Hepatic stellate cell (primary cell): ENCODE data around the gene CSNK1D.

Source experiments
- DNase-seq: peaks from one replicate; pipeline ENCODE4 v3.0.0; 2011; ENCODE audit warnings: low spot score

Gene CSNK1D

DNA sequence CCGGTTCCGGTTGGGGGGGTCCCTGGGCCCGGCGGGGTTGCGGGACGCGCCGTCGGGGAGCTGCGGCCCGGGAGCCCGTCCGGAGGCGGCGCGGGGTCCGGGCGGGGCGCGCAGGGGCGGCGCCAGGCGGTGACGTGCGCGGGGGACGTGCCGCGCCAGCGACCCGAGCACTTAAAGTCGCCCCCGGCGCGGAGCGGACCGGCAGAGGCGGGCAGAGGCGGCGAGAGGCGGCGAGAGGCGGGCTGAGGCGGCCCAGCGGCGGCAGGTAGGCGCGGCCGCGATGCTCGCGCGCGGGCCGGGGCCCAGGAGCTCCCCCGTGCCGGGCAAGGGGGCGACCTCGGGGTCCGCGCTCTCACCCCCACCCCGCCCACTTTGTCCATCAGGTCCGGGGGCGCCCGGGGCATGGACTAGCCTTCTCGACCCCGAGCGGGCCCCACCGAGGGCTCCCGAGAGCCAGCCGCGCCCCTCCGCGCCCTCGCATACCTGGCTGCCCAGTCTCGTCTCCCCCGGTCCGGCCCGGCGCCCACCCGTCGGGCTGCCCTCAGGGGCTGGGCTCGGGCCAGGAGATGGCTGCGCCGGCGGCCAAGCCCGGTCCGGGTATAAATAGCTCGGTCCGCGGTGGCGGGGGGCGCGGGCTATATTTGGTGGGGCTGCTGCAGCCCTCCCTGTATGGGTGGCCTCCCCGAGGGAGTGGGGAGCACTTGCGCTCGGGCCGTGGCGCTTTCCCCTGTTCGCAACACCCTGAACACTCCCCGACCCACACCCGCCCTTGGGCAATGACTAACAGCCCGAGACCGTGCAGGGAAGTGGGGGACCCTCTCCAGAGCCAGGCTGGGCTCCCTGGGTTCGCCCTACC is 44.4 kb downstream of the CSNK1D start, which contains the start of gene SLC16A3:
Gene SLC16A3, plus strand, starts transcription at position 201 of the 856 bp plus-strand sequence. CDS start 6,967 bp downstream, outside the sequence.
- DNase-seq, result peak; percentile 91

GRCh38 chr17:82228278-82228841 is 45.1 kb downstream of the CSNK1D start:
- no peak for DNase-seq

DNA sequence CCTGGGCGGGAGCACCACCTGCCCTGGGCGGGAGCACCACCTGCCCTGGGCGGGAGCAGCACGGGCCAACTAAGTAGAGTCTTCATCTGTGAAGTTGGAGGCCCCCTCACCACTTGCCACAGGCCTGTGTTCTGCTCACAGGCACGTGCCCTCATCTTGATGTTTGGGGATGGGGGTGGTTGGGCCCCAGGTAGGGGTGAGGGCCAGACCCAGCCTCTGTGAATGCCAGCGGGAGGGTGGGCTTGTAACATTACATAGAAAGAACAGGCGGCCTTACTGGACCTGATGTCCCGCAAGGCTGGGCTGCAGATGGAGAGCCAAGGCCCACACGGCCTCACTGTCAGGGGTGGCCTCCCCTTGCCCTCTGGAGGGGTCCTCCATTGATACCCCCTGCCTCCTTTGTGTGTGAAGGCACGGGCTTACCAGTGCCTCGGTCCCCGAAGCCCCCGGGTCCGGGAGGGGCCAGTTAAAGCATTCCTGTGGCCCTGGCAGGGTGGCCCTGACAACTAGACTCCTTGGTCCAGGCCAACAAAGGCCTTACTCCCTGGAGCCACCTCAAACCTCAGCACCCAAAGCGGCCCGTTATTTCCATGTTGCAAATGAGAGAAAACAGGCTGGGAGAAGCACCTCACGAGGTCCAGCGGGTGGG is 45.7 kb downstream of the CSNK1D start:
- no peak for DNase-seq

DNA sequence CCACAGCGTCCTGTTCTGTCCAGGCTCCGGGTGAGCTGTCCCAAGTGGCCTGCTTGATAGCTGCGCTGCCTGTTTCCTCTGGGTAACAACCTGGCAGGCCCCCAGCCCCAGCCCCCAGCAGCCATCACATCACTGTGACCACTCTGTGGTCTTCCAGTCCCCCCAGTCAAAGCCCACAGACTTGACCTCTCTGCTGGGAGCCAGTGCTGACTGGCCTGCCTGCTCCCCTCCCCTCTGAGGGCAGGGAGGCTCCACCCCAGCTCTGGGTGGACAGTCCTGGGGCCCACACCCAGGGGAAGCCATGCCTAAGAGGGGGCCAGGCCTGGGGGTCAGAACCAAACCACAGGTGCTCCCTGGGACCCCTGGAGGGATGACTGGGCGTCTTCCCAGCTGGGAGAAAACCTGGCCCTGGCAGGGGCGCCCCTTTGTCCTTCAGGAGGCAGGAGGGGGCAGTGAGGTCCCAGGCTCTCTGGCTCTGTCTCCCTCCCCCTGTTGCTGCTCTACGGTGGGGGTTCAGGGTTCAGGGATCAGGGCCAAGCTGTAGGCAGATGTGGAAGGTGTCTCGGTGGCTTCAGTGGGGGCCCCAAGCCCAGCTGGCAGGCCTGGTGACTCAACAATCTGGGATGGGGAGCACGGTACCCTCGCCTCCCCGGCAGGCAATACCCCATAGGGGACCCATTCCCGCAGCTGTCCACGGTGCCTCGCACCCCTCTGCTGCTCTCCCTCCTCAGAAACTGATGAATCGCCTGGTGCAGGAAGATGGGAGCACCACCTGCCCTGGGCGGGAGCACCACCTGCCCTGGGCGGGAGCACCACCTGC is 46.5 kb downstream of the CSNK1D start:
- DNase-seq, result no peak

DNA sequence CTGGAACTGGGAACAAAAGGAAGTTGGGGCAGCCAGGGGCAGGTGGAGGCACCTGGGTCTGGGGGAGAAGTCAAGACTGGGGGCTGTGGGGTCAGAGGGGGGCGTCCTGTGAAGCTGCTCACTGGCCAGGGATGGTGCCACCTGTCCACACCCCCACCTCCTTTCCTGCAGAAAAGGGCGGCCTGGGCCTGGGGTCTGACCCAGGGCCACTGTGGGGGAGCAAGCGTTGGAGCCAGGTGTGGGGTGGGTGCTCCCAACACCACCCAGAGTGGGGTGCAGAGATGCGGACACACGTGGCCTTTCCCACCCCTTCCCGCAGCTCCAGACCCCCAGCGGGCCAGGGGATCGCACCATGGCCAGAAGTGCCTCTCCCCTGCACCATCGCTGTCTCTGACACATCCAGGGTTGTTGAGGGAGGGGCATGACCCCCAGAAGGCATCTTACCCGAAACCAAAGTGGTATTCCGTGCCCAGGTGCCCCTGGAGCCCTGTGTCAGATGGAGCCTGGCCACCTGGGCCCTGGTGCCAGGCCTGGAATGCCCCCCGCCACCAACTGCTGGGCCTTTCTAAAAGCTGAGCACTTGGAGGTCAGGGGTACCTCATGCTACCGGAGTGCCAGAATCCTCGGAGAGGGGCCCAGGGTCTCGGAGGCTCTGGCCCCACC is 47.2 kb downstream of the CSNK1D start:
- no peak for DNase-seq

- no peak for DNase-seq
Measured at GRCh38 chr17:82225368-82226029, 48.0 kb downstream of the CSNK1D start.

DNA sequence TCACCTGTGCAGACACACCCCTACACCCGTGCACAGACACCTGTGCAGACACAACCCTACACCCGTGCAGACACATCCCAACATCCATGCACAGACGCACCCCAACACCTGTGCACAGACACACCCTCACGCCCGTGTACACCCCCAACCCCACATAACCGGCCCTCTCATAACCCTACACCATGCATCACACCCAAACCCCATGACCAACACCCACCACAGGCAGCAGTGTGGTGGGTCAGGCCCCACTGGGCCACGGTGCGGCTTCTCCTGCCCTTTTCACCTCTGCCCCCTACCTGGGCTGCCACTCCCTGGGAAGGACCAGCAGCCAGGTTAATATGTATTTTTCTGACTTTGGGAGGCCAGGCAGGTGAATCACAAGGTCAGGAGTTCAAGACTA is 48.8 kb downstream of the CSNK1D start:
- DNase-seq, result no peak

GRCh38 chr17:82223517-82223916 is 50.0 kb downstream of the CSNK1D start:
- DNase-seq, result no peak

DNA sequence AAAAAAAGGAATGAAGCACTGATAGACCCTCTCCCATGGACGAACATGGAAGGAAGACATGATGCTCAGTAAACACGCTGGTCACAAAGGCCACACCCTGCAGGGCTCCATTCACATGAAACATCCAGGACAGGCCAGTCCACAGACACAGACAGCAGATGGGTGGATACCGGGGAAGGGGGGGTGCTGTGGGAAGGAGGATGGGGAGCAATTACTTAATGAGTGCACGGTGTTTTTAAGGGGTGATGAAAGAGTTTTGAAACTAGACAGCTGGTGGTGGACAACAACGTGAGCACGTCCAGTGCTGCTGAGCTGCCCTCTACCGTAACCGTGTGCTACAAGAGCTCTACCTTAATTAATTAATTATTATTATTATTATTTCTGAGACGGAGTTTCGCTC is 50.7 kb downstream of the CSNK1D start:
- DNase-seq, result no peak

GRCh38 chr17:82221341-82221902 is 52.1 kb downstream of the CSNK1D start:
- DNase-seq, result no peak

- DNase-seq, result no peak
Measured at GRCh38 chr17:82219753-82220709, 53.5 kb downstream of the CSNK1D start.

- DNase-seq, result no peak
Measured at GRCh38 chr17:82219083-82219482, 54.4 kb downstream of the CSNK1D start.

DNA sequence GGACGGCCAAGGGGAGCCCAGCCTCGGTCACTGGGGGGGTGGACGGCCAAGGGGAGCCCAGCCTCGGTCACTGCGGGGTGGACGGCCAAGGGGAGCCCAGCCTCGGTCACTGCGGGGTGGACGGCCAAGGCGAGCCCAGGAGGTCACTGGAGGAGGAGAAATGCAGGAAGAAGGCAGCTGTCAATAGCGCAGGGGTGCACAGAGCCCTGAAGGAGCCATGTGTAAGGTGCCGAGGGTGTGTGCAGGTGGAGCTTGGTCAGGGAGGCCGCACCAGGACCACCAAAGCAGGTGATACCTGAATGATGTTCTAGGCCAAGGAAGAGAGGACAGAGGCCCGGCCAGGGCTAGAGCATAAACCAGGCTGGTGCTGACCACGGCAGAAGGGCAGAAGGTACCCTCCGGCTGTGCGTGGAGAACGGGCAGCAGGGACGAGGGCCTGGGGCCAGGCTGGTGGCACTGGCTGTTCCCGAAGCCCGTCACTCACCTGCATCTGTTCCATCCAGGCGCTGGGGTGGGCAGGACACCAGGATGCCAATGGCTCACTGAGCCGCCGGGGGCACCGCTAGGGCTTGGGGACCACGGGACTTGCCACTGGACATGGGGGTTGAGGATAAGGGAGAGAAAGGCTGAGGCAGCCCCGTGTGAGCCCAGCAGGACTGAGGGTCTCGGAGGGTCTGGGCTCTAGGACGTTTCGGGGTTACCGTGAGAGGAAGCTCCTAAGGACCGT is 55.0 kb downstream of the CSNK1D start:
- DNase-seq, result no peak

DNA sequence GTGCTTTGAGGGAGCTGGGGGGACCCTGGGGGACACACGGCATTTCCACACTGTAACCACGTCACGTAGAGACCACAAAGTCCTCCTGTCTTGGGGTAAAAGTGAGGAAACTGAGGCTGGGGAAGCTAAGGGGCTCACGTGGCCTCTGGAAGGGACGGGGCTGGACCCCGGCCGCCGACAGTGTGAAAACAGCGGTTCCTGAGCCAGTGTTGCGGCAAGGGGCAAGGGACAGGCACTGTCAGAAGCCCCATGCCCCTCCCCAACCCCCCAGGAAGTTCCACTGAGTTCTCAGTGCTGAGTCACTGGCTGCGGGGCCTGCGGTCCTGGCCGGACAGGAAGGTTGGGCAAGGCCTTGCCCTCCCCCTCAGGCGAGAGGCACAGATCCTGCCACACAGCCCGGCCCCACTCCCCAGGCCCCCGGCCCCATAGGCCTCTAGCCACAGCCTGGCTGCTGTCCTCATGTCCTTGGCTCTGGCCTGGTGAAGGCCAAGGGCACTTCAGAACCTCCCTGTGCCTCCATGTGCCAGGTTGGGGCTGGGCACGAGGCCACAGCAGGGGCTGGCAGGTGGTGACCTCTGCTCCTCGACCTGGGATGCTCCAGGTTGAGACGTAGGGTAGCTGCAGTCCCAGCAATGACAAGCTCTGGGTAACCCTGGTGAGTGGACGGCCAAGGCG is 55.8 kb downstream of the CSNK1D start:
- DNase-seq, result peak; percentile 88

DNA sequence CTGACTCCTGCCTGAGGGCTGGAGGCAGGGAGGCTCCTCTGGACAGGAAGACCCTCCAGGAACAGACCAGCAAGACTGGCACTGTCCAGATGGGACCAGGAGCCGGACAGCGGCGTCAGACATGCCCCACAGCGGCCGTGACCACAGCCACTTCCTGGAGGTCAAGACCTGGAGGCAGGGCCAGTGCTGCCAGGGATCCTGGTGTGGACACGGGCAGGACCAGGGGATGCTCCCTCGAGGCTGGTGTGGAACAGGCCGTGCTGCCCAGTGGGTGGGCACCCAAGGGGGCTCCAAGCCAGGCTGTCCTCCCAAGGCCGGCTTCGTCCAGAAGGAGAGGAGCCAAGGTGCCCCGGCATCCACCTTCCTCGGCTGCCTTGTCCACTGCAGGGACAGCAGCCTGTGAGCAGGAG is 56.4 kb downstream of the CSNK1D start:
- DNase-seq, result no peak

DNA sequence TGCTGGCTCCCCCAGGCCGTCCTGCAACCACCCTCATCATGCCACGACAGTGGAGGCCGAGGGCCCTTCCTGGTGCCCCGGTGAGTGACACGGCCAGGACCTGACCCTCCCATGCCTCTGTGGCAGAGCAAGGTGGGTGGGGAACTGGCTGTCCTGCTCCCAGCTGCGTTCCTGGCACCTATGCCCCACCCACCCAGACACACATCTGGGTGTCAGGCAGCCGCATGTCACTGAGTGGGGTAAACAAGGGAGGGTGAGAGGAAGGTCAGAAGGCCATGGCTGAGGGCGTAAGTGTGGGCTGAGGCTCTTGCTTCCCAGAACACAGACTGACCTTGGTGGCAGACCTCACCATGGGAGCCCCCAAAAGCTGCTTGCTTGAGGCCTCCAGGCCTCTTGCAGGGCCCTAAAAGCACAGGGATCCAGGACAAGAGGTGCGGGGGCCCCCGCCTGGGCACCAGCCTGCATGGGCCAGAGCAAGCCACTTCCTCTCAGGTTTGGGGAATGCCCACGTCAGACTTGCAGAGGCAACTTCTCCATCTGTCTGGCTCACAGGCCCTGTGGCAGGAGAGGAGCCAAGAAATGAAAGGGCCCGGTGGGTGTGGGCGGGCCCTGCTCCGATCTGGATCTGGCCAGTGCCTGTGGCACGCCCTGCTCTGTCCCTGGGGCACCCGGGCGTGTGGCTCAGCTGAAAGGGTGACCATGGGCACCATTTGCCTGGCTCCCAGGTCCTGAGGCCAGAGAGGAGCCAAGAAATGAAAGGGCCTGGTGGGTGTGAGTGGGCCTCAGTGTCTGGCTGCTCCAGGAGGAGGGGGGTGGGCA is 57.0 kb downstream of the CSNK1D start:
- peak; percentile 68 for DNase-seq

GRCh38 chr17:82215972-82216300 is 57.6 kb downstream of the CSNK1D start:
- no peak for DNase-seq
